Suprapubic skin (tissue), 4 donors: ENCODE measurements around the gene HOXB6. TPM values are rescaled to one million over a fixed set of nuclear protein-coding genes. Genes with fewer than 3 reads are reported as not detected.

Experiments
- DNase-seq, 2 donors: peaks; one replicate each; pipeline ENCODE4 v3.0.0-alpha.2; 2019; ENCODE audit warnings: low spot score in 2 of 2
- H3K27ac ChIP-seq: fragments of 200-600 bp; sonication (generic); one replicate; pipeline ENCODE4 v1.5.1; 2019
- H3K27me3 ChIP-seq: fragments of 200-600 bp; sonication (generic); one replicate; pipeline ENCODE4 v1.5.1; 2019
- H3K36me3 ChIP-seq: fragments of 200-600 bp; sonication (generic); one replicate; pipeline ENCODE4 v1.5.1; 2019
- H3K4me1 ChIP-seq: fragments of 200-600 bp; sonication (generic); one replicate; pipeline ENCODE4 v1.5.1; 2019
- H3K4me3 ChIP-seq: fragments of 200-600 bp; sonication (generic); one replicate; pipeline ENCODE4 v1.5.1; 2019; ENCODE audit warnings: mild to moderate bottlenecking
- H3K9me3 ChIP-seq: fragments of 200-600 bp; sonication (generic); one replicate; pipeline ENCODE4 v1.5.1; 2019
- EP300 ChIP-seq: sonication (generic); formaldehyde crosslinking; IDR thresholded peaks from one replicate; pipeline ENCODE4 v1.6.1; 2017; ENCODE audit warnings: antibody characterized with exemption
- POLR2A ChIP-seq, 2 donors: fragments of 450-650 bp; IDR thresholded peaks; one replicate each; pipeline ENCODE4 v1.6.1; 2017; ENCODE audit warnings: antibody characterized with exemption in 2 of 2, mild to moderate bottlenecking in 2 of 2, moderate library complexity in 2 of 2
- POLR2AphosphoS5 ChIP-seq, 3 donors: sonication (generic); formaldehyde crosslinking; IDR thresholded peaks; one replicate each; pipeline ENCODE4 v1.6.1; 2017; ENCODE audit warnings: antibody characterized with exemption in 3 of 3
- WGBS: methylation state at CpG from one replicate; pipeline ENCODE4 v1.1.5; 2018; 5-methylcytosine and 5-hydroxymethylcytosine counted together
- total RNA-seq, 4 donors: library from RNA; depleted of rRNA; stranded (reverse); fragments of >200 nt; gene quantifications; one replicate each; pipeline ENCODE4 v1.1.0, GENCODE V29; 2016
- TF ChIP-seq, protein P1 (sequence below), 2 donors: fragments of 200-600 bp in 1 of 2; fragments of 450-650 bp in 1 of 2; sonication (generic) in 1 of 2; IDR thresholded peaks; one replicate each; pipeline ENCODE4 v1.5.1; 2016 to 2019; ENCODE audit warnings: antibody characterized with exemption in 2 of 2, mild to moderate bottlenecking in 1 of 2, moderate library complexity in 1 of 2

The HOXB6 gene
- total RNA-seq, 4 donors from 2014 or later = 0.39 to 4.5 (median 1.3) TPM; not detected in 1

DNA sequence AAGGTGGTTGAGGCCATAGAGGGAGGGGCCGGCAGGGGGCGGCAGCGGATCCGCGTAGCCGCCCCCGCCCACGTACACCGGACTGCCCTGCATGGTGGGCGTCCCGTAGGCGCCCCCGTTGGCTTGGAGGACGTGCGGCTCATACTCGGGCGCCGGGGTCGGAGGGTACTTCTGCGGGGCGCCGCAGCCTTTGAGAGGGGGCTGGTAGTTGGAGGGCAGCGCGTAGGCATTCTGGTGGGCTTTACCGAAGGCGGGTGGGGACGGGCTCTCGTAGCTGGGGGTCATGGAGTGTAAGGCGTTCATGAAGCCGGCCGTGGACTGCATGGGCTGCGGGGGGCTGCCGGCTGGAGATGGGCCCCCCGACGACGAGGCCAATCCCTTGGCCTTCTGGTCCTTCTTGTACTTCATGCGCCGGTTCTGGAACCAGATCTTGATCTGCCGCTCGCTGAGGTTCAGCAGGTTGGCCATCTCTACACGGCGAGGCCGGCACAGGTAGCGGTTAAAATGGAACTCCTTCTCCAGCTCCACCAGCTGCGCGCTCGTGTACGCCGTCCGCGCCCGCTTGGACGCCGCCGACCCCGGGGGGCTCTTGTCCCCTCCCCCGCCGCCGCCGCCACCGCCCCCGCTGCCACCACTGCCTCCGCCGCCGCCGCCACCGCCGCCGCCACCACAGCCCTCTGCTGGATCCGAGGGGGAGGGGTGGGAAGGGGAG, 54.1 kb downstream of the HOXB6 start:
- no peaks in the 10 kb centered on the region for H3K27me3 ChIP-seq

DNA sequence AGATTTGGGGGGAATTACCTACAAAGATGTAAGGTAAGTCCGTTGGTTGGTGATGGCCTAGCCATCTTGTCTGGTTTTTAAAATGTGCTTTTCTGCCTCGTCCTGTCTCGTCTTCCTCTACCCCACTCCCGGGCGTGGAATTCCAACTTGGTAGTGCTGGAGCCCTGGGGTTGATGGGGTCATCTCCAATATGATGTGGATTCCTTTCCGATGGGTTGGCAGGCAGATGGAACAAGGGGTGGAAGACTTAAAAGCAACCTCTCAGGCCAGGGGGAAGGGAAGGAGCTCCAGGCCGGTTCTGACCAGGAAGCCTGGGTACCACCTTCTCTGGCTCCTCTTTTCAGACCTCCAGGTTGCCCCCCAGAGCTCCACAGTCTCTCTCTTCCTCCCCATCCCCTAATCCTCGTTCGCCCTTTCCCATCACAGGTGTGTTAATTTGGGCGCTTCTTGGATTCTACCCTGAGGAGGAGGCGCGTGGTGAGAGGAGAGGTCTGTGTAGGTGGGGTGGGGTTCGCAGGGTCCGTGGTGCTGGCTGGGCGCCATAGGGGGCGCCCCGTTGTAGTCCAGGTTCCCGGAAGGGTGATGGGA, 54.8 kb downstream of the HOXB6 start:
- Histone ChIP-seq H3K27ac (peak overlapping the region; percentile 7), H3K27me3 (no peaks in the 10 kb centered on the region), H3K9me3 (no peaks in the 10 kb centered on the region), H3K4me3 (no peak overlapping the region), H3K4me1 (peaks cover 60% of the 10 kb centered on the region), H3K36me3 (peaks cover 16% of the 10 kb centered on the region)
- TF ChIP-seq, protein P1, sequence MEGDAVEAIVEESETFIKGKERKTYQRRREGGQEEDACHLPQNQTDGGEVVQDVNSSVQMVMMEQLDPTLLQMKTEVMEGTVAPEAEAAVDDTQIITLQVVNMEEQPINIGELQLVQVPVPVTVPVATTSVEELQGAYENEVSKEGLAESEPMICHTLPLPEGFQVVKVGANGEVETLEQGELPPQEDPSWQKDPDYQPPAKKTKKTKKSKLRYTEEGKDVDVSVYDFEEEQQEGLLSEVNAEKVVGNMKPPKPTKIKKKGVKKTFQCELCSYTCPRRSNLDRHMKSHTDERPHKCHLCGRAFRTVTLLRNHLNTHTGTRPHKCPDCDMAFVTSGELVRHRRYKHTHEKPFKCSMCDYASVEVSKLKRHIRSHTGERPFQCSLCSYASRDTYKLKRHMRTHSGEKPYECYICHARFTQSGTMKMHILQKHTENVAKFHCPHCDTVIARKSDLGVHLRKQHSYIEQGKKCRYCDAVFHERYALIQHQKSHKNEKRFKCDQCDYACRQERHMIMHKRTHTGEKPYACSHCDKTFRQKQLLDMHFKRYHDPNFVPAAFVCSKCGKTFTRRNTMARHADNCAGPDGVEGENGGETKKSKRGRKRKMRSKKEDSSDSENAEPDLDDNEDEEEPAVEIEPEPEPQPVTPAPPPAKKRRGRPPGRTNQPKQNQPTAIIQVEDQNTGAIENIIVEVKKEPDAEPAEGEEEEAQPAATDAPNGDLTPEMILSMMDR (IDR thresholded peaks at IDR 0.05) = no peak
- TF ChIP-seq POLR2AphosphoS5 (IDR thresholded peaks at IDR 0.05) (no peak), EP300 (no peak), POLR2A (IDR thresholded peaks at IDR 0.05) (no peak)
- WGBS = 71% methylated on average over 18 of the region's 18 CpGs
- no peak for DNase-seq

More for the DNA sequence above, 54.1 kb downstream of the HOXB6 start:
- H3K4me1 ChIP-seq = peaks cover 60% of the 10 kb centered on the region
- no peak overlapping the region for H3K4me3 ChIP-seq
- H3K9me3 ChIP-seq = no peaks in the 10 kb centered on the region
- TF ChIP-seq, protein P1 (IDR thresholded peaks at IDR 0.05) = no peak
- TF ChIP-seq EP300 = no peak
- no peak for TF ChIP-seq POLR2AphosphoS5 (IDR thresholded peaks at IDR 0.05)
- no peak for TF ChIP-seq POLR2A (IDR thresholded peaks at IDR 0.05)
- H3K27ac ChIP-seq = peak overlapping the region; percentile 7
- peaks cover 16% of the 10 kb centered on the region for H3K36me3 ChIP-seq
- DNase-seq = no peak
- 76% methylated on average over 51 of the region's 70 CpGs for WGBS

DNA sequence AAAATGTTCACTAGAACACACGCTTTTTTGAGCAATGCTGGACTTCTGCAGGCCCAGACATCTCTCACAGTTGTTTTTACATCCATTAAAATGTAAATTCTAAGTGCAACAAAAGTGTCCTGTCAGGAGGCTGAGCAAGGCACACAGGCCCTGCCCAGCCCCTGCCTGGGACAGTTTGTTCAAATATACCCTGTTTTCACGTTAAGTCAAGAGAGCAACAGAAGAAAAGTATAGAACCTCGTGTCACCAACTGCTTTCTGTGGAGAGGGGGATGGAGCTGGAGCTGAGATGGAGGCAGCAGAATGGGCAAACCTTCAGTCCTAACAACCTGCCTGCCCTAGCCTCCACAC, 55.5 kb downstream of the HOXB6 start:
- H3K27ac ChIP-seq = no peak overlapping the region
- no peak for DNase-seq
- H3K36me3 ChIP-seq = peaks cover 16% of the 10 kb centered on the region
- H3K4me1 ChIP-seq = peaks cover 63% of the 10 kb centered on the region
- no peaks in the 10 kb centered on the region for H3K27me3 ChIP-seq
- no peaks in the 10 kb centered on the region for H3K9me3 ChIP-seq
- WGBS = 71% methylated on average over 3 of the region's 3 CpGs
- H3K4me3 ChIP-seq = no peak overlapping the region
- TF ChIP-seq, protein P1 (IDR thresholded peaks at IDR 0.05) = no peak
- TF ChIP-seq EP300 (no peak), POLR2AphosphoS5 (IDR thresholded peaks at IDR 0.05) (no peak), POLR2A (IDR thresholded peaks at IDR 0.05) (no peak)

DNA sequence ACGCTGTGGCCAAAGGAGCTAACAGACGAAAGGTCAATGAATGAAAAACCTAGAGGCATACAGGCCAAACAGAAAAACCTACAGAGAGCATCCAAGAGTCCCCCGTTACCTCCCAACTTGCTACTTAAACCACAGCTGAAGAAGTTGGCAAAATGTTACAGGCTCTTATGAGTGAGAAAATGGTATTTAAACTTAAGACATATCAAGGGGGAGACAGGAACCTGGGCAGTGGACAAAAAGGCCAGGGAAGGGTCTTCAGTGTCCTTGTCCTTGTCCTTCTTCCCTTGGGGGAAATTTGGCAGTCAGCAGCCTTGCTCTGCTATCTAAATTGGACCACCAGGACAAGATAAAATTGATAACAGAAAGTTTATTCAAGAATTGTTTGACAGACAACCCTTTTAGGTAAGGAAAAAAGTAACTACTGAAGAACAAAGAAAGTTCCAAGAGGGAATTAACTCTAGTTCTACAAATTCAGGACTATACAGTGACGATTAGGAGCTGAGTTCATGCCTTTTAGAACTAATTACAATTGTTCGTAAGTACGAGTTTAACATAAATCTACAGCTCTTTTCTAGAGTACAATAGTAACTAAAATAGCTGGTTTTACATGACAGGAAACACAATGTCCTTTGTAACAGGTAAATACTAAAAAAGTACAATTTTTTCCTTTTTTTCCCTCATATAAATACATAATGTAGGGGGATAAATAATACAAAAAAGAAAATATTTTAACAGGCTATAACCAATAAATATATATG, 56.1 kb downstream of the HOXB6 start:
- peak overlapping the region; percentile 80 for H3K27ac ChIP-seq

More for the DNA sequence above, 56.1 kb downstream of the HOXB6 start:
- TF ChIP-seq POLR2AphosphoS5 (IDR thresholded peaks at IDR 0.05) (no peak), POLR2A (IDR thresholded peaks at IDR 0.05) (no peak), EP300 (no peak)
- TF ChIP-seq, protein P1 (IDR thresholded peaks at IDR 0.05) = no peak
- 75% methylated on average over 6 of the region's 6 CpGs for WGBS
- no peaks in the 10 kb centered on the region for H3K9me3 ChIP-seq
- peaks cover 58% of the 10 kb centered on the region for H3K4me1 ChIP-seq
- no peak for DNase-seq
- no peaks in the 10 kb centered on the region for H3K27me3 ChIP-seq
- peak overlapping the region; percentile 34 for H3K4me3 ChIP-seq
- H3K36me3 ChIP-seq = peaks cover 16% of the 10 kb centered on the region
